GM12878 (cell line): ENCODE measurements around the gene GNAO1. TPM values are rescaled to one million over a fixed set of nuclear protein-coding genes. Genes with fewer than 3 reads are reported as not detected.

Source experiments
- ATAC-seq: fragments of 200-7000 bp; cut with Tn5 transposase; 3 replicates; pipeline ENCODE4 v1.9.1; 2020; ENCODE audit warnings: mild to moderate bottlenecking, moderate library complexity
- BruUV-seq: library from RNA; stranded (reverse); fragments of 400-500 nt; replicated peaks from 2 replicates; lab custom pipeline; 2021; lab: Mats Ljungman, UMichigan
- CTCF ChIA-PET: fragments of 300-600 bp; sonication (Branson Sonifier 250); formaldehyde crosslinking; extraction: SDS; loops from one replicate; lab custom pipeline; 2021; ENCODE audit warnings: inconsistent platforms; lab: Yijun Ruan, JAX
- POLR2A ChIA-PET: fragments of 350-600 bp; formaldehyde crosslinking; extraction: SDS; loops from one replicate; lab custom pipeline; 2021; ENCODE audit warnings: inconsistent platforms; lab: Charles Lee
- RAD21 ChIA-PET: fragments of 300-600 bp; sonication (Branson Sonifier 250); formaldehyde crosslinking; loops from one replicate; lab custom pipeline; 2023; ENCODE audit warnings: antibody characterized with exemption; ENCODE audit not compliant: unreplicated experiment; lab: Charles Lee
- SMC1A ChIA-PET: fragments of 300-600 bp; sonication (Branson Sonifier 250); formaldehyde crosslinking; loops from one replicate; lab custom pipeline; 2023; ENCODE audit not compliant: unreplicated experiment, uncharacterized antibody; lab: Charles Lee
- DNase-seq: peaks from one replicate; pipeline ENCODE4 v3.0.0-alpha.2; 2011; ENCODE audit warnings: low read depth, low spot score
- FAIRE-seq: peaks from 3 replicates; lab custom pipeline; 2011; peaks lifted over from hg19 to GRCh38; lab: Jason Lieb, UNC
- H2AFZ ChIP-seq: 2 replicates; pipeline ENCODE4 v1.6.0; 2011; ENCODE audit warnings: low read depth, low read length, control low read depth; ENCODE audit not compliant: control insufficient read depth
- H3K27ac ChIP-seq: 2 replicates; pipeline ENCODE4 v1.5.1; 2011; ENCODE audit warnings: control low read depth; ENCODE audit not compliant: control insufficient read depth, insufficient read depth
- H3K27me3 ChIP-seq, 2 experiments: replicated peaks in 1 of 2; 2 replicates each; pipeline versions ENCODE4 v1.6.0 to v1.6.1; 2011; ENCODE audit warnings: low read length in 1 of 2; ENCODE audit not compliant: control insufficient read depth in 2 of 2, insufficient read depth in 2 of 2
- H3K36me3 ChIP-seq, 2 experiments: 2 replicates each; pipeline ENCODE4 v1.5.1; 2011; ENCODE audit warnings: low read length in 1 of 2; ENCODE audit not compliant: control insufficient read depth in 2 of 2, insufficient read depth in 2 of 2
- H3K4me1 ChIP-seq: 2 replicates; pipeline ENCODE4 v1.6.1; 2011; ENCODE audit warnings: mild to moderate bottlenecking, low read length, moderate library complexity, mixed read lengths; ENCODE audit not compliant: control insufficient read depth, insufficient read depth
- H3K4me2 ChIP-seq: 2 replicates; pipeline ENCODE4 v1.6.0; 2011; ENCODE audit warnings: control low read depth; ENCODE audit not compliant: control insufficient read depth, insufficient read depth
- H3K4me3 ChIP-seq: fragments of 200-600 bp; sonication (generic); 2 replicates; pipeline ENCODE4 v1.5.1; 2016
- H3K79me2 ChIP-seq: 2 replicates; pipeline ENCODE4 v1.6.0; 2011; ENCODE audit warnings: low read length; ENCODE audit not compliant: control insufficient read depth, insufficient read depth
- H3K9ac ChIP-seq: 2 replicates; pipeline ENCODE4 v1.8.0; 2011; ENCODE audit warnings: low read length, control low read depth, mixed read lengths; ENCODE audit not compliant: control insufficient read depth, insufficient read depth
- H3K9me3 ChIP-seq: replicated peaks from 3 replicates; pipeline ENCODE4 v1.5.1; 2011; ENCODE audit warnings: mild to moderate bottlenecking, low read length; ENCODE audit not compliant: control insufficient read depth, insufficient read depth
- H4K20me1 ChIP-seq: 2 replicates; pipeline ENCODE4 v1.6.0; 2011; ENCODE audit not compliant: control insufficient read depth, insufficient read depth
- ATF2 ChIP-seq: IDR thresholded peaks from 2 replicates; pipeline ENCODE4 v1.6.1; 2012; ENCODE audit warnings: low read length, inconsistent platforms
- BMI1 ChIP-seq: fragments of 450-650 bp; IDR thresholded peaks from 2 replicates; pipeline ENCODE4 v1.6.1; 2016; ENCODE audit warnings: mild to moderate bottlenecking, moderate library complexity, borderline replicate concordance
- DPF2 ChIP-seq: fragments of 450-650 bp; IDR thresholded peaks from 2 replicates; pipeline ENCODE4 v1.6.1; 2017; ENCODE audit warnings: mild to moderate bottlenecking
- ETV6 ChIP-seq, 2 experiments: fragments of 450-650 bp in 1 of 2; IDR thresholded peaks in 1 of 2; conservative IDR thresholded peaks in 1 of 2; 2 replicates each; pipeline ENCODE4 v1.6.1; 2014; ENCODE audit warnings: antibody characterized with exemption in 1 of 2, borderline replicate concordance in 1 of 2, low read depth in 1 of 2, mild to moderate bottlenecking in 1 of 2, moderate library complexity in 1 of 2
- IRF5 ChIP-seq: fragments of 450-650 bp; IDR thresholded peaks from 2 replicates; pipeline ENCODE4 v1.6.1; 2017; ENCODE audit warnings: borderline replicate concordance
- JUNB ChIP-seq: IDR thresholded peaks from 2 replicates; pipeline ENCODE4 v1.6.1; 2016; ENCODE audit warnings: antibody characterized with exemption, mild to moderate bottlenecking
- MEF2A ChIP-seq: IDR thresholded peaks from 2 replicates; pipeline ENCODE4 v1.6.1; 2011; ENCODE audit warnings: low read depth, mild to moderate bottlenecking, low read length, moderate library complexity; ENCODE audit not compliant: insufficient read depth
- MLLT1 ChIP-seq: fragments of 450-650 bp; IDR thresholded peaks from 2 replicates; pipeline ENCODE4 v1.6.1; 2016; ENCODE audit warnings: mild to moderate bottlenecking
- NR2C1 ChIP-seq: fragments of 450-650 bp; IDR thresholded peaks from 2 replicates; pipeline ENCODE4 v1.6.1; 2017; ENCODE audit warnings: antibody characterized with exemption, mild to moderate bottlenecking, moderate library complexity
- SREBF1 ChIP-seq: IDR thresholded peaks from 2 replicates; pipeline ENCODE4 v1.6.1; 2012; ENCODE audit warnings: mild to moderate bottlenecking, low read length
- YY1 ChIP-seq: IDR thresholded peaks from 2 replicates; pipeline ENCODE4 v1.6.1; 2011; ENCODE audit warnings: low read depth, mild to moderate bottlenecking, low read length
- ZBED1 ChIP-seq: IDR thresholded peaks from 2 replicates; pipeline ENCODE4 v1.6.1; 2016; ENCODE audit warnings: borderline replicate concordance
- ZNF24 ChIP-seq: fragments of 450-650 bp; IDR thresholded peaks from 2 replicates; pipeline ENCODE4 v1.6.1; 2017; ENCODE audit warnings: antibody characterized with exemption, mild to moderate bottlenecking
- ZNF592 ChIP-seq: fragments of 450-650 bp; IDR thresholded peaks from 2 replicates; pipeline ENCODE4 v1.6.1; 2017; ENCODE audit warnings: mild to moderate bottlenecking, moderate library complexity
- WGBS: methylation state at CpG from one replicate; pipeline ENCODE4 v1.1.6; 2016; ENCODE audit warnings: low lambda C conversion rate; ENCODE audit not compliant: insufficient replicate concordance, insufficient coverage; ENCODE audit errors: missing lambda C conversion rate; 5-methylcytosine and 5-hydroxymethylcytosine counted together
- in situ Hi-C: fragments of 300-500 bp; cut with MboI; formaldehyde crosslinking; loops from 9 replicates; pipeline ENCODE4 v1.14.3; 2018; ENCODE audit warnings: mixed read lengths
- intact Hi-C: fragments of 100-400 bp; cut with micrococcal nuclease; formaldehyde crosslinking; loops from one replicate; pipeline ENCODE4 v1.14.2; 2022; ENCODE audit not compliant: unreplicated experiment
- polyA plus RNA-seq, 11 experiments: library from polyadenylated mRNA; depleted of rRNA in 4 of 11; unstranded in 6 of 11; stranded (reverse) in 5 of 11; fragments of >200 nt; fragmentation: Nextera tagmentation in 4 of 11; fragmentation: Illumina TruSeq in 1 of 11; extraction: Ambion mirVana in 4 of 11; extraction: Trizol in 1 of 11; gene quantifications; 1 replicate in 1 of 11; 2 replicates in 10 of 11; pipeline versions ENCODE4 v1.2.1 to v1.2.3, GENCODE V29; 2011 to 2016; ENCODE audit warnings: inconsistent platforms in 2 of 11, missing spikeins in 2 of 11, low read depth in 1 of 11
- total RNA-seq, 4 experiments: library from RNA; depleted of rRNA in 3 of 4; stranded (reverse); fragments of >200 nt in 3 of 4; fragmentation: Illumina TruSeq in 1 of 4; extraction: Trizol in 1 of 4; gene quantifications; 2 replicates each; pipeline versions ENCODE4 v1.2.1 to v1.2.3, GENCODE V29; 2013 to 2021

The GNAO1 gene
- total and polyA plus RNA-seq, 10 of the 15 experiments (the other 5 are each of a cell fraction or from before 2014, with no cell fraction given), result 0.05 to 0.28 (median 0.14) TPM; not detected in 6

- no peak for TF ChIP-seq IRF5
- TF ChIP-seq SREBF1, result no peak
- TF ChIP-seq YY1, result no peak
- TF ChIP-seq ETV6 (conservative IDR thresholded peaks at IDR 0.05 in 1 of 2, IDR thresholded peaks at IDR 0.05 in 1 of 2; ENCODE audit: borderline replicate concordance in 1 of 2, low read depth in 1 of 2), result no peak
- no peak for TF ChIP-seq BMI1
- TF ChIP-seq ZBED1, result no peak
- TF ChIP-seq MLLT1, result no peak
Measured at GRCh38 chr16:56351481-56351880, 160.2 kb downstream of the GNAO1 start (continued).

GRCh38 chr16:56352351-56353053 is 161.2 kb downstream of the GNAO1 start:
- no peak overlapping the region for H2AFZ ChIP-seq
- H3K9me3 ChIP-seq, result no peaks in the 10 kb centered on the region
- BruUV-seq, result no TSS peak
- no peak for FAIRE-seq
- no peaks in the 10 kb centered on the region for H3K27me3 ChIP-seq
- ChIA-PET SMC1A (no interaction called here), RAD21 (no interaction called here), CTCF (no interaction called here), POLR2A (no interaction called here)
- no peak overlapping the region for H3K27ac ChIP-seq
- WGBS, result 8% methylated on average over 7 of the region's 7 CpGs
- no peak overlapping the region for H3K4me3 ChIP-seq
- no peaks in the 10 kb centered on the region for H3K79me2 ChIP-seq
- in situ Hi-C loops (no loop called here), intact Hi-C loops (no loop called here)
- DNase-seq, result no peak
- H3K4me2 ChIP-seq, result no peak overlapping the region
- no peak for ATAC-seq
- H3K4me1 ChIP-seq, result peaks cover 9% of the 10 kb centered on the region
- no peaks in the 10 kb centered on the region for H3K36me3 ChIP-seq
- no peaks in the 10 kb centered on the region for H4K20me1 ChIP-seq
- no peak overlapping the region for H3K9ac ChIP-seq
- TF ChIP-seq MEF2A, result no peak
- no peak for TF ChIP-seq ATF2
- TF ChIP-seq DPF2, result no peak
- TF ChIP-seq JUNB, result no peak
- no peak for TF ChIP-seq NR2C1
- TF ChIP-seq ZNF592, result no peak
- no peak for TF ChIP-seq ZNF24
